ENCODE results near the gene PRIM2. TPM values are rescaled to one million over a fixed set of nuclear protein-coding genes. Genes with fewer than 3 reads are reported as not detected.
"Not testable (repeated sequence)": the region's sequence is repeated elsewhere in the genome, so short reads cannot be mapped to it uniquely, and the experiment has no call there.

Gene PRIM2, protein sequence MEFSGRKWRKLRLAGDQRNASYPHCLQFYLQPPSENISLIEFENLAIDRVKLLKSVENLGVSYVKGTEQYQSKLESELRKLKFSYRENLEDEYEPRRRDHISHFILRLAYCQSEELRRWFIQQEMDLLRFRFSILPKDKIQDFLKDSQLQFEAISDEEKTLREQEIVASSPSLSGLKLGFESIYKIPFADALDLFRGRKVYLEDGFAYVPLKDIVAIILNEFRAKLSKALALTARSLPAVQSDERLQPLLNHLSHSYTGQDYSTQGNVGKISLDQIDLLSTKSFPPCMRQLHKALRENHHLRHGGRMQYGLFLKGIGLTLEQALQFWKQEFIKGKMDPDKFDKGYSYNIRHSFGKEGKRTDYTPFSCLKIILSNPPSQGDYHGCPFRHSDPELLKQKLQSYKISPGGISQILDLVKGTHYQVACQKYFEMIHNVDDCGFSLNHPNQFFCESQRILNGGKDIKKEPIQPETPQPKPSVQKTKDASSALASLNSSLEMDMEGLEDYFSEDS
- 10 to 100 TPM; 15.6 to 17.0 (median 16.7) TPM for polyA plus RNA-seq (ENCODE audit: insufficient read length in 4 of 4)

GRCh38 chr6:57317060-57317943, at the start of gene PRIM2:
Gene PRIM2, plus strand, starts transcription at chr6:57317630. Its CDS starts 816 bp downstream, at chr6:57318446.
- DNase-seq (ENCODE audit: low read depth in 4 of 4, low spot score in 2 of 4) = peak in 2 of 4 donors; percentile 78

GRCh38 chr6:57268294-57268640, 49.2 kb upstream of the PRIM2 start:
- no peak for DNase-seq (ENCODE audit: low read depth in 4 of 4, low spot score in 2 of 4)

DNA sequence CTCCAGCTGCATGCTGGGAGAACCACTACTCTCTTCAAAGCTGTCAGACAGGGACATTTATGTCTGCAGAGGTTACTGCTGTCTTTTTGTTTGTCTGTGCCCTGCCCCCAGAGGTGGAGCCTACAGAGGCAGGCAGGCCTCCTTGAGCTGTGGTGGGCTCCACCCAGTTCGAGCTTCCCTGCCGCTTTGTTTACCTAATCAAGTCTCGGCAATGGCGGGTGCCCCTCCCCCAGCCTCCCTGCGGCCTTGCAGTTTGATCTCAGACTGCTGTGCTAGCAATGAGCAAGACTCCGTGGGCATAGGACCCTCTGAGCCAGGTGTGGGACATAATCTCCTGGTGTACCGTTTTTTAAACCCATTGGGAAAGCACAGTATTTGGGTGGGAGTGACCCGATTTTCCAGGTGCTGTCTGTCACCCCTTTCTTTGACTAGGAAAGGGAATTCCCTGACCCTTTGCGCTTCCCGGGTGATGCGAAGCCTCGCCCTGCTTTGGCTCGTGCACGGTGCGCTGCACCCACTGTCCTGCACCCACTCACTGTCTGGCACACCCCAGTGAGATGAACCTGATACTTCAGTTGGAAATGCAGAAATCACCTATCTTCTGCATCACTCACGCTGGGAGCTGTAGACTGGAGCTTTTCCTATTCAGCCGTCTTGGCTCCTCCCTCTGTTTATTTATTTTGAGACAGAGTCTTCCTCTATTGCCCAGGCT, 43.2 kb upstream of the PRIM2 start:
- not testable (repeated sequence) for DNase-seq (ENCODE audit: low read depth in 4 of 4, low spot score in 2 of 4)

DNA sequence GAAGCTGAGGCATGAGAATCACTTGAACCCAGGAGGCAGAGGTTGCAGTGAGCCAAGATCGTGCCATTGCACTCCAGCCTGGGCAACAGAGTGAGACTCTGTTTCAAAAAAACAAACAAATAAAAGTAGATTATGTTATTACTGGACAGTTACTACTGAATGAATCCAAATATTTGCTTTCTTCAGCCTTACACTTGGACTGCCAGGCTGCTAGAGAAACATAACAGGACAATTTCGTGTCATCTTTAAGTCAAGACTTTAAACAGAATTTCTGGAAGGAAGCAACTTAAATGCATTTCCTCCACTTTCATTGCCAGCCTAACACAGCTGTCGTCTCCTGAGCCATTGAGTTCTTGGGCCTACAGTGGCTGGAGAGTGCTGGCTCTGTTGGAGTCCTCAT, 42.0 kb upstream of the PRIM2 start:
- DNase-seq (ENCODE audit: low read depth in 4 of 4, low spot score in 2 of 4) = no peak

- no peak for DNase-seq (ENCODE audit: low read depth in 4 of 4, low spot score in 2 of 4)
Measured at GRCh38 chr6:57276946-57277345, 40.5 kb upstream of the PRIM2 start.

DNA sequence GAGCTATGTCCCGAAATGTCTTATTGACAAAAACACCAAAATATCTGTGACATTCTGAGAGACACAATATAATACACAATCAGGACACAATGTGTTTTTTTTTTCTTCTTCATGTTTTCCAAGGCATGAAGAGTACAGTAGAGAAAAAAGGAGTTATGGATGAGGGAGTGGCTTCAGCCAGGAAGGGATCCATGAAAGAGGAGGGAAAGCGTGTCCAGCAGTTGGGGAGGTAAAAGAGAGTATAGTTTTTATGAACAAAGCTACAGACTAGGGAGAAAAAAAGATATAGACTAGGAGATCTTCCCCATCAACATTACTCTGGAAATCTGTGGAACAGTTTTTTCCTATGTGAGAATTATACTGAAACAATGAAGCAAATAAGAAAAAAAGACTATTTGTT, 38.9 kb upstream of the PRIM2 start:
- no peak for DNase-seq (ENCODE audit: low read depth in 4 of 4, low spot score in 2 of 4)

GRCh38 chr6:57279013-57279412, 38.4 kb upstream of the PRIM2 start:
- DNase-seq (ENCODE audit: low read depth in 4 of 4, low spot score in 2 of 4) = no peak

- DNase-seq (ENCODE audit: low read depth in 4 of 4, low spot score in 2 of 4) = no peak
Measured at GRCh38 chr6:57283106-57283505, 34.3 kb upstream of the PRIM2 start.

GRCh38 chr6:57283911-57284455, 33.4 kb upstream of the PRIM2 start:
- peak in 1 of 4 donors; percentile 58 for DNase-seq (ENCODE audit: low read depth in 4 of 4, low spot score in 2 of 4)

DNA sequence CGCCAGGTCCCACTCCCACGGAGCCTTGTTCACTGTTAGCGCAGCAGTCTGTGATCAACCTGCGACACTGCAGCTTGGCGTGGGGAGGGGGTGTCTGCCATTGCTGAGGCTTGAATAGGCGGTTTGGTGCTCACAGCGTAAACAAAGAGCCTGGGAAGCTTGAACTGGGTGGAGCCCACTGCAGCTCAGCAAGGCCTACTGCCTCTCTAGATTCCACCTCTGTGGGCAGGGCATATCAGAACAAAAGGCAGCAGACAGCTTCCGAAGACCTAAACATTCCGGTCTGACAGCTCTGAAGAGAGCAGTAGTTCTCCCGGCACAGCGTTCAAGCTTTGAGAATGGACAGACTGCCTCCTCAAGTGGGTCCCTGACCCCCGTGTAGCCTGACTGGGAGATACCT, 29.3 kb upstream of the PRIM2 start:
- not testable (repeated sequence) for DNase-seq (ENCODE audit: low read depth in 4 of 4, low spot score in 2 of 4)

DNA sequence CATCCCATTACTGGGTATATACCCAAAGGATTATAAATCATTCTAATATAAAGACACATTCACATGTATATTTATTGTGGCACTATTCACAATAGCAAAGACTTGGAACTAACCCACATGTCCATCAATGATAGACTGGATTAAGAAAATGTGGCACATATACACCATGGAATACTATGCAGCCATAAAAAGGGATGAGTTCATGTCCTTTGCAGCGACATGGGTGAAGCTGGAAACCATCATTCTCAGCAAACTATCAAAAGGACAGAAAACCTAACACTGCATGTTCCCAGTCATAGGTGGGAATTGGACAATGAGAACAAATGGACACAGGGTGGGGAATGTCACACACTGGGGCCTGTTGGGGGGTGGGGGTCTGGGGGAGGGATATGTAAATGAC, 24.0 kb upstream of the PRIM2 start:
- not testable (repeated sequence) for DNase-seq (ENCODE audit: low read depth in 4 of 4, low spot score in 2 of 4)

DNA sequence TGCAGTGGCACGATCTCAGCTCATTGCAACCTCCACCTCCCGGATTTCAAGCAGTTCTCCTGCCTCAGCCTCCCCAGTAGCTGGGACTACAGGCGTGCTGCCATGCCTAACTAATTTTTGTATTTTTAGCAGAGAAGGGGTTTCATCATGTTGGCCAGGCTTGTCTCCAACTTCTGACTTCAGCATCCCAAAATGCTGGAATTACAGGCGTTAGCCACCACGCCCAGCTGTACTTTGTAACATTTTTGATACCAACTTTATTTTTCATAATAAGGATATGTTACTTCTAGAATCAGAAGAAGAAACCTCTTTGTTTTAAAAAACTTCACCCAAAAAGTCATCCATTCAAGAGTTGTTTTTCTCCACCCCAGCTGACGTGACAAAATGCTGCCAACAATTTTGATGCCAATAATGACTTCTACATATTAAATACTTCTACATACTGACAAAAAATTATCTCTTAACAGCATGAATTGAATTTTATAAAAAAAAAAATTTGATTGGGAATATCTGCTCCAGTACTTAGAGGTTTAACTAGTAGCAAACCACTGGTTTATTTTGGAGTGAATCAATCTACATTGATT, 22.5 kb upstream of the PRIM2 start:
- no peak for DNase-seq (ENCODE audit: low read depth in 4 of 4, low spot score in 2 of 4)

GRCh38 chr6:57297505-57297904, 19.9 kb upstream of the PRIM2 start:
- DNase-seq (ENCODE audit: low read depth in 4 of 4, low spot score in 2 of 4) = no peak

GRCh38 chr6:57298741-57299140, 18.7 kb upstream of the PRIM2 start:
- DNase-seq (ENCODE audit: low read depth in 4 of 4, low spot score in 2 of 4) = no peak

DNA sequence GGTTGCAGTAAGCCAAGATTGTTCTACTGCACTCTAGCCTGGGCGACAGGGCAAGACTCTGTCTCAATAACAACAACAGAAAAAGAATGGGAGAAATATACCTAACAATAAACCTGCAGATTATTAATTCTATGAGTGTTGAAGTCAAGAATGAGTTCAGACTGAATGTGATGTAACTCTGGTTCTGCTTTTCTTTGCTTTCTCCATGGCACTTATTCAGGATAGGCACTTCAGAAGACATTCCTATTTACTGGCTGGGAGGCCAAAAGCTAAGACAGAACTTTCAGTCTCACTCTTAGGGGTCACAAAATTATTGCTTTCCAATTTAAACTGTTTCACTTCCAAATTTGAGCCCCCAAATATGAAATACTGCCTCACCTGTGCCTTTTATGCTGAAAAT, 15.7 kb upstream of the PRIM2 start:
- no peak for DNase-seq (ENCODE audit: low read depth in 4 of 4, low spot score in 2 of 4)

DNA sequence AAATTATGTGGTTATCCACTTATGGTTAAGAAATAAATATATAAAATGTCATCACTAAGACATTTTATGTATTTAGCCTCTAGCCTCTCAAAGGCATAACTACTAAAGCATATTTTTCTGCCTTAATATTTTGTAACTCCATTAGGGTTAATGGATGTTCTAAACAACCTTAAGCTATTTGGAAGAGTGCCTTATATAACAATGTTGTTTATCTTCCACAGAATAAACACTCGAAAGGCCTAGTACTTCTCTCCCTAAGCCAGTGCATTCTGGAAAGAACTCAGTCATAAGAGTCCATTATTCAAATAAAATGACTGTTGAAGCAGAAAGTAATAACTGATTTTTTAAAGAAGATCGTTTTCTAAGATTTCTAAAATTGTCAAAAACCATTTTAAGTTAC, 15.0 kb upstream of the PRIM2 start:
- no peak for DNase-seq (ENCODE audit: low read depth in 4 of 4, low spot score in 2 of 4)

DNA sequence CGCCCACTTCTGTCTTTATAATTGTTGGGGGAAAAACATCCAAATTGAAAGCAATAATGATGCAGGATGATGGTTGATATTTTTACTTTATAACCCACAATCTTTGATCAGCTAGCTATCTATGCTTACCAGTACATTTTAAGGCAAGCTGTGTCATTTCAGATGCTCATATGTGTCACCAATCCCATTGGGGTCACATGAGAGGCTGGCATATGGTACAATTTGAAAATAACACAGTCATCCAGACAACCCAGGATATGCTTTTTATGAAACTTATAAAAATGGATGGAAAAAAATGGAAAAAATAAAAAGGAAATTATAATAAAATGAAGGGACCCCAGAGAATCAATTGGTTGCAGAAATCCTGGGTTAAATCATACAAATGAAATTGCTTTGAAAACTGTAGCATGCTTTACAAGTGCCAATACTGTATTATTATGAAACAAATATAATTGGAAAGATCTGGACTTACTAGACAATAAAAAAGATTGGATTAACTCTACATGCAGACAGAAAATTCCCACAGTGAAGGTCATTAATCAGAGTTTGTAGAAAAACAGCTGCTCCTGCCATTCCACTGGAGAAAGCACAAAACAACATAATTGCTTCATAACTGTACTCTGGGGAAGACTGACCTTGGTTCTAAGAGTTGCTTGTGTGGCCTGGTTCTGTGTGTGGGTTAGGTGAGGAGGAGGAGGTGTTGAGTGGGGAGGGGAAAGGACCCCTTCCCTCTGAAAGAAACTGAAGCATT, 13.3 kb upstream of the PRIM2 start:
- no peak for DNase-seq (ENCODE audit: low read depth in 4 of 4, low spot score in 2 of 4)

- no peak for DNase-seq (ENCODE audit: low read depth in 4 of 4, low spot score in 2 of 4)
Measured at GRCh38 chr6:57305107-57305506, 12.3 kb upstream of the PRIM2 start.

GRCh38 chr6:57305761-57306160, 11.7 kb upstream of the PRIM2 start:
- DNase-seq (ENCODE audit: low read depth in 4 of 4, low spot score in 2 of 4) = no peak

Measured in left renal cortex interstitium (tissue), 4 donors.